GM12801 (cell line): ENCODE results near the gene SEMA3D.

Experiments
- TF ChIP-seq, protein P1 (sequence below): IDR thresholded peaks from one replicate; pipeline ENCODE4 v1.5.1; 2011; ENCODE audit warnings: control low read depth; ENCODE audit not compliant: insufficient read length; ENCODE audit errors: extremely low read depth

SEMA3D gene

GRCh38 chr7:85186521-85187241 is at the start of gene SEMA3D:
SEMA3D (minus strand) TSS chr7:85187056; CDS start chr7:85121891, 65,165 bp downstream.
- TF ChIP-seq, protein P1, sequence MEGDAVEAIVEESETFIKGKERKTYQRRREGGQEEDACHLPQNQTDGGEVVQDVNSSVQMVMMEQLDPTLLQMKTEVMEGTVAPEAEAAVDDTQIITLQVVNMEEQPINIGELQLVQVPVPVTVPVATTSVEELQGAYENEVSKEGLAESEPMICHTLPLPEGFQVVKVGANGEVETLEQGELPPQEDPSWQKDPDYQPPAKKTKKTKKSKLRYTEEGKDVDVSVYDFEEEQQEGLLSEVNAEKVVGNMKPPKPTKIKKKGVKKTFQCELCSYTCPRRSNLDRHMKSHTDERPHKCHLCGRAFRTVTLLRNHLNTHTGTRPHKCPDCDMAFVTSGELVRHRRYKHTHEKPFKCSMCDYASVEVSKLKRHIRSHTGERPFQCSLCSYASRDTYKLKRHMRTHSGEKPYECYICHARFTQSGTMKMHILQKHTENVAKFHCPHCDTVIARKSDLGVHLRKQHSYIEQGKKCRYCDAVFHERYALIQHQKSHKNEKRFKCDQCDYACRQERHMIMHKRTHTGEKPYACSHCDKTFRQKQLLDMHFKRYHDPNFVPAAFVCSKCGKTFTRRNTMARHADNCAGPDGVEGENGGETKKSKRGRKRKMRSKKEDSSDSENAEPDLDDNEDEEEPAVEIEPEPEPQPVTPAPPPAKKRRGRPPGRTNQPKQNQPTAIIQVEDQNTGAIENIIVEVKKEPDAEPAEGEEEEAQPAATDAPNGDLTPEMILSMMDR, result no peak

DNA sequence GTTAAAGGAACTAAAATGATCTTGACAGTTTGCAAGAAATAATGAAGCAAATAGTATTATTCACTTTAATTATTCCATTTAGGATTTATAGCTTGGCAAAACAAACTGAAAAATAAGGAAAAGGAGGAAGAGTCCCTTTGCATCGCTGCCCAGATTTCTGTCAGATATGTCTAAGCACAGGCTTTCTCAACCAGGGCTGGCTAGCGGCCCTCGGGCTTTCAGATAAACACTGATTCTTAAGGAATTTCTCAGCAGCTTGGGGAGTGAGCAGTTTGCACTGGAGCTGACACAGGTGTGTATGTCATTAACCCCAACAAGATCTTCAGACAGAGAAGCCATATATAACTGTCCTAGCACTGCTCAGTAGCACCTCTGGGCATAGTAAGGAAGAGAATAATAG is 47.9 kb upstream of the SEMA3D start:
- TF ChIP-seq, protein P1, result no peak

- TF ChIP-seq, protein P1, result no peak
Observed at GRCh38 chr7:85232068-85232467, 45.2 kb upstream of the SEMA3D start.

- TF ChIP-seq, protein P1, result no peak
Observed at GRCh38 chr7:85230623-85231022, 43.8 kb upstream of the SEMA3D start.

GRCh38 chr7:85229544-85229943 is 42.7 kb upstream of the SEMA3D start:
- TF ChIP-seq, protein P1, result no peak

DNA sequence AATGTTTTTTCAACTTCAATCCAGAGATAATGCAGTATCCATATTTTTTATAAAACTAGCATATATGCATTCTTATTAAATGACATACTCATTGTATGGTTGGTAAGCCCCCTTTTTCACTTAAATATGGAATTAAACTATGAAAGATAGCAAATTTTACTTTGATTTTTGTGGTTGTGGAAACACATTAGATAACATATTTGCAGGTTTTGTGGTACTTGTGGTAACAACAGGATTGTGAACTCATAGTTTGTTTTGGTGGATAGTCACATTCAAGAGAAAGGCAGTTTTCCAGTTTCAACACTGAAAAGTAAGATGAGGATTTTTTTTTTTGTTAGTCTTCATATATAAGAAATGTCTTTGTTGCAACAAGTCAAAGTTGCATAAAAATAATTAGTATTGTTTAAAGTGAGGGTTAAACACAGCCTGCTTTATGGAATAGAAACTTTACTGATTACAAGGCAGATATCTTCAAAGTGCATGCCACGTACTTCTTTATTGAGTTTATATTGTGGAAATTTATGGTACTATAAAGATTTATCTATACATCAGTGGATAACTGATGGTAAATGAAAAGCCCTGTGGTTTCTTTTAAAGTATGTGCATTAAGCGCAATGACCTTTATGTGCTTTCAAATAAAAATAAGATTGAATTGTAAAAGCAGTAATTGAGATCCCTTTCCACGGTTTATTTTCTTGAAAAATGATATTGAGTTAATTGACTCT is 39.7 kb upstream of the SEMA3D start:
- TF ChIP-seq, protein P1, result no peak

- TF ChIP-seq, protein P1, result no peak
Observed at GRCh38 chr7:85224171-85224570, 37.3 kb upstream of the SEMA3D start.
